HAP-1 (cell line): ENCODE measurements around the gene ATXN3L.

Experiments used
- DNase-seq, 2 experiments: peaks; one replicate each; pipeline ENCODE4 v3.0.0-alpha.2; 2016 to 2020; ENCODE audit warnings: low spot score in 2 of 2
- H3K27me3 ChIP-seq: fragments of 250-450 bp; sonication (Bioruptor Pico); 2 replicates; pipeline ENCODE4 v1.5.1; 2020; ENCODE audit warnings: low read depth, mild to moderate bottlenecking, moderate library complexity
- H3K36me3 ChIP-seq: fragments of 250-450 bp; sonication (Bioruptor Pico); replicated peaks from 2 replicates; pipeline ENCODE4 v1.5.1; 2020; ENCODE audit warnings: mild to moderate bottlenecking
- H3K4me1 ChIP-seq: fragments of 250-450 bp; sonication (Bioruptor Pico); 2 replicates; pipeline ENCODE4 v1.5.1; 2020; ENCODE audit warnings: mild to moderate bottlenecking
- H3K4me3 ChIP-seq: fragments of 250-450 bp; sonication (Bioruptor Pico); 2 replicates; pipeline ENCODE4 v1.5.1; 2020; ENCODE audit warnings: mild to moderate bottlenecking, moderate library complexity
- H3K9me3 ChIP-seq: fragments of 250-450 bp; sonication (Bioruptor Pico); 2 replicates; pipeline ENCODE4 v1.5.1; 2020; ENCODE audit warnings: mild to moderate bottlenecking, moderate library complexity
- in situ Hi-C: fragments of 300-500 bp; cut with MboI; formaldehyde crosslinking; loops from 3 replicates; pipeline ENCODE4 v1.14.3; 2020; ENCODE audit warnings: low sequenced_read_pairs, inconsistent platforms, mixed read lengths

The ATXN3L gene

GRCh38 chrX:13271511-13271910 lies 48.3 kb downstream of the ATXN3L start:
- Histone ChIP-seq H3K36me3 (no peaks in the 10 kb centered on the region), H3K27me3 (no peaks in the 10 kb centered on the region), H3K9me3 (no peaks in the 10 kb centered on the region), H3K4me1 (peaks cover 37% of the 10 kb centered on the region), H3K4me3 (no peak overlapping the region)
- in situ Hi-C loops, result no loop called here
- no peak for DNase-seq

GRCh38 chrX:13270360-13270759 lies 49.5 kb downstream of the ATXN3L start:
- Histone ChIP-seq H3K27me3 (no peaks in the 10 kb centered on the region), H3K4me1 (peaks cover 37% of the 10 kb centered on the region), H3K9me3 (no peaks in the 10 kb centered on the region), H3K4me3 (no peak overlapping the region), H3K36me3 (no peaks in the 10 kb centered on the region)
- in situ Hi-C loops, result no loop called here
- no peak for DNase-seq

GRCh38 chrX:13268874-13269273 lies 51.0 kb downstream of the ATXN3L start:
- Histone ChIP-seq H3K36me3 (no peaks in the 10 kb centered on the region), H3K4me3 (no peak overlapping the region), H3K27me3 (no peaks in the 10 kb centered on the region), H3K9me3 (no peaks in the 10 kb centered on the region), H3K4me1 (peaks cover 33% of the 10 kb centered on the region)
- in situ Hi-C loops, result no loop called here
- DNase-seq, result no peak
